Measurements from ENCODE around the gene HSP90AA1.
"Not testable (repeated sequence)": the region's sequence is repeated elsewhere in the genome, so short reads cannot be mapped to it uniquely, and the experiment has no call there.

The HSP90AA1 gene

GRCh38 chr14:102081231-102082080 lies 5.4 kb downstream of the HSP90AA1 start:
- Histone ChIP-seq H3K36me3 (ENCODE audit: control insufficient read depth, insufficient read depth, low read length) (peaks cover 92% of the 10 kb centered on the region), H3K4me1 (ENCODE audit: control insufficient read depth, insufficient read depth, low read length, poor library complexity, severe bottlenecking) (peaks cover 23% of the 10 kb centered on the region), H3K27ac (ENCODE audit: low read depth, low read length, severe bottlenecking) (no peak overlapping the region), H3K4me3 (ENCODE audit: extremely low read depth, insufficient read depth, low read length, poor library complexity, severe bottlenecking) (no peak overlapping the region), H3K9me3 (ENCODE audit: control insufficient read depth, low read length) (no peaks in the 10 kb centered on the region)
- 91 to 94% methylated on average over 4 to 5 of the region's 7 CpGs for WGBS, 2 experiments (ENCODE audit: insufficient coverage in 2 of 2)

- Histone ChIP-seq H3K27ac (ENCODE audit: low read depth, low read length, severe bottlenecking) (no peak overlapping the region), H3K9me3 (ENCODE audit: control insufficient read depth, low read length) (no peaks in the 10 kb centered on the region), H3K4me3 (ENCODE audit: extremely low read depth, insufficient read depth, low read length, poor library complexity, severe bottlenecking) (no peak overlapping the region), H3K36me3 (ENCODE audit: control insufficient read depth, insufficient read depth, low read length) (peaks cover 87% of the 10 kb centered on the region), H3K4me1 (ENCODE audit: control insufficient read depth, insufficient read depth, low read length, poor library complexity, severe bottlenecking) (peaks cover 22% of the 10 kb centered on the region)
- 89 to 96% methylated on average over 12 to 13 of the region's 14 CpGs for WGBS, 2 experiments (ENCODE audit: insufficient coverage in 2 of 2)
Measured at GRCh38 chr14:102080183-102081080, 6.4 kb downstream of the HSP90AA1 start.

GRCh38 chr14:102079700-102079979 lies 7.2 kb downstream of the HSP90AA1 start:
- Histone ChIP-seq H3K9me3 (ENCODE audit: control insufficient read depth, low read length) (no peaks in the 10 kb centered on the region), H3K4me3 (ENCODE audit: extremely low read depth, insufficient read depth, low read length, poor library complexity, severe bottlenecking) (no peak overlapping the region), H3K4me1 (ENCODE audit: control insufficient read depth, insufficient read depth, low read length, poor library complexity, severe bottlenecking) (peaks cover 14% of the 10 kb centered on the region), H3K36me3 (ENCODE audit: control insufficient read depth, insufficient read depth, low read length) (peaks cover 80% of the 10 kb centered on the region), H3K27ac (ENCODE audit: low read depth, low read length, severe bottlenecking) (no peak overlapping the region)

- WGBS, 2 experiments (ENCODE audit: insufficient coverage in 2 of 2) = 94 to 96% methylated on average over 7 to 9 of the region's 10 CpGs
- H3K9me3 ChIP-seq (ENCODE audit: control insufficient read depth, low read length) = no peaks in the 10 kb centered on the region
Measured at GRCh38 chr14:102078831-102079699, 7.8 kb downstream of the HSP90AA1 start.

GRCh38 chr14:102078361-102078791 lies 8.5 kb downstream of the HSP90AA1 start:
- H3K4me3 ChIP-seq (ENCODE audit: extremely low read depth, insufficient read depth, low read length, poor library complexity, severe bottlenecking); H3K27ac ChIP-seq (ENCODE audit: low read depth, low read length, severe bottlenecking); H3K4me1 ChIP-seq (ENCODE audit: control insufficient read depth, insufficient read depth, low read length, poor library complexity, severe bottlenecking); H3K9me3 ChIP-seq (ENCODE audit: control insufficient read depth, low read length): not testable (repeated sequence)
- peaks cover 72% of the 10 kb centered on the region for H3K36me3 ChIP-seq (ENCODE audit: control insufficient read depth, insufficient read depth, low read length)
- 97% methylated on average over 8 to 10 of the region's 11 CpGs for WGBS, 2 experiments (ENCODE audit: insufficient coverage in 2 of 2)

More at GRCh38 chr14:102078831-102079699, 7.8 kb downstream of the HSP90AA1 start:
- H3K36me3 ChIP-seq (ENCODE audit: control insufficient read depth, insufficient read depth, low read length) = peaks cover 79% of the 10 kb centered on the region
- H3K4me3 ChIP-seq (ENCODE audit: extremely low read depth, insufficient read depth, low read length, poor library complexity, severe bottlenecking) = no peak overlapping the region
- H3K4me1 ChIP-seq (ENCODE audit: control insufficient read depth, insufficient read depth, low read length, poor library complexity, severe bottlenecking) = peaks cover 8% of the 10 kb centered on the region
- H3K27ac ChIP-seq (ENCODE audit: low read depth, low read length, severe bottlenecking) = no peak overlapping the region

GRCh38 chr14:102077382-102077709 lies 9.5 kb downstream of the HSP90AA1 start:
- 85 to 100% methylated on average over 4 of the region's 5 CpGs for WGBS, 2 experiments (ENCODE audit: insufficient coverage in 2 of 2)
- H3K36me3 ChIP-seq (ENCODE audit: control insufficient read depth, insufficient read depth, low read length) = peaks cover 62% of the 10 kb centered on the region
- peak overlapping the region; percentile 33 for H3K27ac ChIP-seq (ENCODE audit: low read depth, low read length, severe bottlenecking)
- no peak overlapping the region for H3K4me3 ChIP-seq (ENCODE audit: extremely low read depth, insufficient read depth, low read length, poor library complexity, severe bottlenecking)
- H3K9me3 ChIP-seq (ENCODE audit: control insufficient read depth, low read length) = peaks cover 5% of the 10 kb centered on the region
- peaks cover 3% of the 10 kb centered on the region for H3K4me1 ChIP-seq (ENCODE audit: control insufficient read depth, insufficient read depth, low read length, poor library complexity, severe bottlenecking)

GRCh38 chr14:102075155-102075554 lies 11.7 kb downstream of the HSP90AA1 start:
- Histone ChIP-seq H3K4me3 (ENCODE audit: extremely low read depth, insufficient read depth, low read length, poor library complexity, severe bottlenecking) (no peak overlapping the region), H3K4me1 (ENCODE audit: control insufficient read depth, insufficient read depth, low read length, poor library complexity, severe bottlenecking) (peaks cover 14% of the 10 kb centered on the region), H3K27ac (ENCODE audit: low read depth, low read length, severe bottlenecking) (no peak overlapping the region), H3K36me3 (ENCODE audit: control insufficient read depth, insufficient read depth, low read length) (peaks cover 40% of the 10 kb centered on the region), H3K9me3 (ENCODE audit: control insufficient read depth, low read length) (peaks cover 10% of the 10 kb centered on the region)
- 100% methylated on average over 1 of the region's 4 CpGs; no CpG with 5 or more reads in 1 of the 2 experiments for WGBS, 2 experiments (ENCODE audit: insufficient coverage in 2 of 2)

GRCh38 chr14:102074415-102074964 lies 12.4 kb downstream of the HSP90AA1 start:
- peaks cover 10% of the 10 kb centered on the region for H3K9me3 ChIP-seq (ENCODE audit: control insufficient read depth, low read length)
- no peak overlapping the region for H3K4me3 ChIP-seq (ENCODE audit: extremely low read depth, insufficient read depth, low read length, poor library complexity, severe bottlenecking)
- peaks cover 14% of the 10 kb centered on the region for H3K4me1 ChIP-seq (ENCODE audit: control insufficient read depth, insufficient read depth, low read length, poor library complexity, severe bottlenecking)
- no peak overlapping the region for H3K27ac ChIP-seq (ENCODE audit: low read depth, low read length, severe bottlenecking)
- peaks cover 33% of the 10 kb centered on the region for H3K36me3 ChIP-seq (ENCODE audit: control insufficient read depth, insufficient read depth, low read length)
- 89 to 94% methylated on average over 2 to 4 of the region's 4 CpGs for WGBS, 2 experiments (ENCODE audit: insufficient coverage in 2 of 2)

GRCh38 chr14:102071283-102071998 lies 15.4 kb downstream of the HSP90AA1 start:
- peaks cover 8% of the 10 kb centered on the region for H3K36me3 ChIP-seq (ENCODE audit: control insufficient read depth, insufficient read depth, low read length)
- no peak overlapping the region for H3K4me3 ChIP-seq (ENCODE audit: extremely low read depth, insufficient read depth, low read length, poor library complexity, severe bottlenecking)
- H3K27ac ChIP-seq (ENCODE audit: low read depth, low read length, severe bottlenecking) = peak overlapping the region; percentile 90
- H3K9me3 ChIP-seq (ENCODE audit: control insufficient read depth, low read length) = peaks cover 14% of the 10 kb centered on the region
- 90 to 96% methylated on average over 8 to 9 of the region's 10 CpGs for WGBS, 2 experiments (ENCODE audit: insufficient coverage in 2 of 2)
- peaks cover 14% of the 10 kb centered on the region for H3K4me1 ChIP-seq (ENCODE audit: control insufficient read depth, insufficient read depth, low read length, poor library complexity, severe bottlenecking)
